IMR-90 (cell line): Measurements from ENCODE around the gene FSD1L. TPM values are rescaled to one million over a fixed set of nuclear protein-coding genes. Genes with fewer than 3 reads are reported as not detected.

Source experiments
- ATAC-seq: fragments of 200-7000 bp; cut with Tn5 transposase; 2 replicates; pipeline ENCODE4 v1.9.1; 2020; ENCODE audit warnings: low read depth, mild to moderate bottlenecking, moderate library complexity
- BruUV-seq: library from RNA; stranded (reverse); fragments of 400-500 nt; replicated peaks from 2 replicates; lab custom pipeline; 2021; lab: Mats Ljungman, UMichigan
- CTCF ChIA-PET: fragments of 300-600 bp; formaldehyde crosslinking; extraction: SDS; loops from one replicate; lab custom pipeline; 2021; ENCODE audit warnings: antibody characterized with exemption; lab: Yijun Ruan, JAX
- POLR2A ChIA-PET: fragments of 300-600 bp; sonication (Branson Sonifier 250); formaldehyde crosslinking; loops from one replicate; lab custom pipeline; 2022; ENCODE audit warnings: antibody characterized with exemption; ENCODE audit not compliant: unreplicated experiment; lab: Charles Lee
- DNase-seq: peaks from one replicate; pipeline ENCODE4 v3.0.0; 2013
- H2AFZ ChIP-seq: replicated peaks from 2 replicates; pipeline ENCODE3; 2013; ENCODE audit warnings: low read length, mild to moderate bottlenecking; ENCODE audit not compliant: poor library complexity
- H2AK5ac ChIP-seq: 2 replicates; pipeline ENCODE4 v1.6.1; 2013; ENCODE audit warnings: low read depth, low read length, inconsistent platforms
- H2AK9ac ChIP-seq: replicated peaks from 2 replicates; pipeline ENCODE3; 2013; ENCODE audit warnings: mild to moderate bottlenecking, low read depth, low read length, moderate library complexity; ENCODE audit not compliant: poor library complexity
- H2BK120ac ChIP-seq: 2 replicates; pipeline ENCODE4 v1.6.1; 2013; ENCODE audit warnings: low read depth, low read length, inconsistent platforms
- H2BK15ac ChIP-seq: 3 replicates; pipeline ENCODE4 v1.6.1; 2013; ENCODE audit warnings: low read depth, low read length, inconsistent platforms
- H2BK20ac ChIP-seq: 2 replicates; pipeline ENCODE4 v1.6.1; 2013; ENCODE audit warnings: low read depth, mild to moderate bottlenecking, inconsistent platforms, low read length, moderate library complexity
- H2BK5ac ChIP-seq: 2 replicates; pipeline ENCODE4 v1.6.1; 2013; ENCODE audit warnings: mild to moderate bottlenecking, low read depth, low read length, inconsistent platforms; ENCODE audit not compliant: poor library complexity, severe bottlenecking
- H3K14ac ChIP-seq: replicated peaks from 2 replicates; pipeline ENCODE4 v1.6.1; 2013; ENCODE audit warnings: low read depth, low read length, inconsistent platforms
- H3K18ac ChIP-seq: 2 replicates; pipeline ENCODE4 v1.6.1; 2013; ENCODE audit warnings: low read depth, low read length, control low read depth
- H3K23ac ChIP-seq: 2 replicates; pipeline ENCODE4 v1.6.1; 2013; ENCODE audit warnings: low read depth, low read length, inconsistent platforms
- H3K27ac ChIP-seq: 2 replicates; pipeline ENCODE4 v1.5.1; 2013; ENCODE audit warnings: mild to moderate bottlenecking, control low read depth, low read length; ENCODE audit not compliant: insufficient read depth
- H3K27me3 ChIP-seq: 2 replicates; pipeline ENCODE4 v1.6.1; 2013; ENCODE audit warnings: low read length; ENCODE audit not compliant: control insufficient read depth, insufficient read depth
- H3K36me3 ChIP-seq: 2 replicates; pipeline ENCODE4 v1.6.1; 2013; ENCODE audit warnings: low read length, mixed read lengths; ENCODE audit not compliant: control insufficient read depth, insufficient read depth
- H3K4ac ChIP-seq: 2 replicates; pipeline ENCODE4 v1.6.1; 2013; ENCODE audit warnings: low read depth, low read length, inconsistent platforms
- H3K4me1 ChIP-seq: 2 replicates; pipeline ENCODE4 v1.6.1; 2013; ENCODE audit warnings: low read length, mixed read lengths; ENCODE audit not compliant: control insufficient read depth, insufficient read depth
- H3K4me2 ChIP-seq: 2 replicates; pipeline ENCODE4 v1.6.1; 2013; ENCODE audit warnings: low read depth, mild to moderate bottlenecking, control low read depth, low read length, moderate library complexity
- H3K4me3 ChIP-seq: 2 replicates; pipeline ENCODE4 v1.5.1; 2013; ENCODE audit warnings: low read depth, mild to moderate bottlenecking, control low read depth, low read length, moderate library complexity; ENCODE audit not compliant: insufficient read depth
- H3K56ac ChIP-seq: 2 replicates; pipeline ENCODE4 v1.6.1; 2013; ENCODE audit warnings: low read length, inconsistent platforms; ENCODE audit not compliant: insufficient read depth; ENCODE audit errors: extremely low read depth
- H3K79me1 ChIP-seq, 2 experiments: 2 replicates each; pipeline ENCODE4 v1.6.1; 2013; ENCODE audit warnings: low read length in 2 of 2, inconsistent platforms in 1 of 2, low read depth in 1 of 2
- H3K9ac ChIP-seq: 2 replicates; pipeline ENCODE4 v1.6.1; 2013; ENCODE audit warnings: low read depth, low read length, control low read depth
- H3K9me1 ChIP-seq: 2 replicates; pipeline ENCODE4 v1.6.1; 2013; ENCODE audit warnings: low read length, inconsistent platforms; ENCODE audit not compliant: insufficient read depth
- H3K9me3 ChIP-seq: 2 replicates; pipeline ENCODE4 v1.6.1; 2013; ENCODE audit warnings: low read length; ENCODE audit not compliant: control insufficient read depth, insufficient read depth
- H4K20me1 ChIP-seq: 2 replicates; pipeline ENCODE4 v1.6.1; 2013; ENCODE audit warnings: low read length, inconsistent platforms; ENCODE audit not compliant: insufficient read depth
- H4K5ac ChIP-seq: 2 replicates; pipeline ENCODE4 v1.6.1; 2013; ENCODE audit warnings: mild to moderate bottlenecking, low read depth, low read length, control low read depth
- H4K8ac ChIP-seq, 2 experiments: 2 replicates each; pipeline ENCODE4 v1.6.1; 2013; ENCODE audit warnings: low read depth in 2 of 2, low read length in 2 of 2, control low read depth in 1 of 2, inconsistent platforms in 1 of 2
- H4K91ac ChIP-seq: 2 replicates; pipeline ENCODE4 v1.6.1; 2013; ENCODE audit warnings: low read depth, low read length, inconsistent platforms; ENCODE audit not compliant: insufficient read depth
- BHLHE40 ChIP-seq: fragments of 150-350 bp; IDR thresholded peaks from 2 replicates; pipeline ENCODE4 v1.6.1; 2016; ENCODE audit warnings: mild to moderate bottlenecking, low read depth, low read length
- CEBPB ChIP-seq: IDR thresholded peaks from 2 replicates; pipeline ENCODE4 v1.6.1; 2012; ENCODE audit warnings: low read depth, low read length, improper control_type of control experiment
- CHD1 ChIP-seq: IDR thresholded peaks from 2 replicates; pipeline ENCODE4 v1.6.1; 2012; ENCODE audit warnings: low read depth, low read length, improper control_type of control experiment
- CTCF ChIP-seq: conservative IDR thresholded peaks from 2 replicates; pipeline ENCODE4 v1.5.1; 2012; ENCODE audit warnings: mild to moderate bottlenecking, low read depth, low read length, improper control_type of control experiment
- ELK1 ChIP-seq: fragments of 150-350 bp; IDR thresholded peaks from 2 replicates; pipeline ENCODE4 v1.6.1; 2016; ENCODE audit warnings: low read depth, mild to moderate bottlenecking, low read length, moderate library complexity, borderline replicate concordance
- FOS ChIP-seq: fragments of 150-350 bp; IDR thresholded peaks from 2 replicates; pipeline ENCODE4 v1.6.1; 2016; ENCODE audit warnings: low read depth, low read length
- MAFK ChIP-seq: IDR thresholded peaks from 2 replicates; pipeline ENCODE4 v1.6.1; 2012; ENCODE audit warnings: low read depth, low read length, improper control_type of control experiment
- MAZ ChIP-seq: IDR thresholded peaks from 2 replicates; pipeline ENCODE4 v1.6.1; 2012; ENCODE audit warnings: low read depth, mild to moderate bottlenecking, low read length, improper control_type of control experiment, moderate library complexity, borderline replicate concordance
- MXI1 ChIP-seq: IDR thresholded peaks from 2 replicates; pipeline ENCODE4 v1.6.1; 2012; ENCODE audit warnings: low read depth, mild to moderate bottlenecking, low read length, moderate library complexity, borderline replicate concordance
- NFE2L2 ChIP-seq: fragments of 150-350 bp; IDR thresholded peaks from 2 replicates; pipeline ENCODE4 v1.6.1; 2016; ENCODE audit warnings: low read depth, mild to moderate bottlenecking, low read length
- POLR2A ChIP-seq: IDR thresholded peaks from 2 replicates; pipeline ENCODE4 v1.6.1; 2012; ENCODE audit warnings: mild to moderate bottlenecking, low read depth, low read length
- RAD21 ChIP-seq: IDR thresholded peaks from 2 replicates; pipeline ENCODE4 v1.6.1; 2012; ENCODE audit warnings: low read length, improper control_type of control experiment
- RCOR1 ChIP-seq: IDR thresholded peaks from 2 replicates; pipeline ENCODE4 v1.6.1; 2012; ENCODE audit warnings: mild to moderate bottlenecking, low read length, improper control_type of control experiment; ENCODE audit not compliant: insufficient replicate concordance
- RFX5 ChIP-seq: IDR thresholded peaks from 2 replicates; pipeline ENCODE4 v1.8.0; 2012; ENCODE audit warnings: low read depth, mild to moderate bottlenecking, low read length, moderate library complexity
- SMC3 ChIP-seq: fragments of 150-350 bp; IDR thresholded peaks from 2 replicates; pipeline ENCODE4 v1.6.1; 2016; ENCODE audit warnings: low read depth, mild to moderate bottlenecking, antibody characterized with exemption, low read length, moderate library complexity
- USF2 ChIP-seq: fragments of 150-350 bp; IDR thresholded peaks from 2 replicates; pipeline ENCODE4 v1.6.1; 2017; ENCODE audit warnings: mild to moderate bottlenecking, antibody characterized with exemption, low read length, low read depth
- WGBS, 2 experiments: methylation state at CpG; one replicate each; pipeline versions ENCODE4 v1.1.5 to v1.1.7; 2013; ENCODE audit warnings: missing lambda C conversion rate in 2 of 2; ENCODE audit not compliant: insufficient read length in 1 of 2; ENCODE audit errors: extremely low coverage in 2 of 2; 5-methylcytosine and 5-hydroxymethylcytosine counted together
- dilution Hi-C: fragments of 300-500 bp; cut with HindIII; formaldehyde crosslinking; loops from one replicate; pipeline ENCODE4 v1.14.3; 2018; ENCODE audit warnings: low sequenced_read_pairs; ENCODE audit not compliant: unreplicated experiment
- in situ Hi-C: fragments of 300-500 bp; cut with MboI; formaldehyde crosslinking; loops from 3 replicates; pipeline ENCODE4 v1.14.3; 2019; ENCODE audit warnings: low sequenced_read_pairs, inconsistent platforms, mixed read lengths
- intact Hi-C: fragments of 100-400 bp; cut with micrococcal nuclease; formaldehyde crosslinking; loops from 2 replicates; pipeline ENCODE4 v1.10.0; 2022
- polyA plus RNA-seq, 3 experiments: library from polyadenylated mRNA; depleted of rRNA; stranded (reverse); fragments of >200 nt; gene quantifications; 2 replicates each; pipeline ENCODE4 v1.2.3, GENCODE V29; 2012; ENCODE audit warnings: low replicate concordance in 1 of 3
- total RNA-seq: library from RNA; depleted of rRNA; stranded (reverse); fragments of >200 nt; gene quantifications from 2 replicates; pipeline ENCODE4 v1.2.3, GENCODE V29; 2012

Gene FSD1L
- total and polyA plus RNA-seq, 2 of the 4 experiments (the other 2 are of a cell fraction) = 1.4 to 2.9 TPM

- TF ChIP-seq USF2 (no peak), ELK1 (no peak), POLR2A (no peak), MXI1 (no peak), CTCF (no peak), RCOR1 (no peak), MAFK (no peak), MAZ (no peak), NFE2L2 (no peak), RFX5 (no peak), CHD1 (no peak), CEBPB (no peak), BHLHE40 (no peak), FOS (no peak), SMC3 (no peak), RAD21 (no peak)
- H3K4me3 ChIP-seq = no peak overlapping the region
- H2AK9ac ChIP-seq = no peak overlapping the region
- no peak overlapping the region for H2BK5ac ChIP-seq
- no peak overlapping the region for H3K56ac ChIP-seq
- H2AFZ ChIP-seq = no peak overlapping the region
- in situ Hi-C loops (no loop called here), intact Hi-C loops (no loop called here), dilution Hi-C loops (no loop called here)
- H3K14ac ChIP-seq = no peak overlapping the region
- H2BK20ac ChIP-seq = no peak overlapping the region
- H3K4ac ChIP-seq = no peak overlapping the region
- BruUV-seq = no TSS peak
- no peak overlapping the region for H4K91ac ChIP-seq
- H4K8ac ChIP-seq = no peak overlapping the region
- no peak overlapping the region for H3K27ac ChIP-seq
- H2BK15ac ChIP-seq = no peak overlapping the region
- H3K18ac ChIP-seq = no peak overlapping the region
- H3K79me1 ChIP-seq = no peaks in the 10 kb centered on the region
- H3K4me1 ChIP-seq = no peaks in the 10 kb centered on the region
- H4K5ac ChIP-seq = no peak overlapping the region
- no peaks in the 10 kb centered on the region for H3K27me3 ChIP-seq
- H3K23ac ChIP-seq = no peak overlapping the region
- no peaks in the 10 kb centered on the region for H4K20me1 ChIP-seq
- POLR2A ChIA-PET = no interaction called here
- H2BK120ac ChIP-seq = no peak overlapping the region
- H3K9me1 ChIP-seq = no peaks in the 10 kb centered on the region
- H3K9me3 ChIP-seq = peaks cover 2% of the 10 kb centered on the region; the same call in 1 of the 2 replicates
- ATAC-seq (no peak), DNase-seq (no peak)
- no peak overlapping the region for H2AK5ac ChIP-seq
- no CpG with 5 or more reads among the region's 2 CpGs for WGBS, 2 experiments
- no peak overlapping the region for H3K9ac ChIP-seq
- H3K4me2 ChIP-seq = no peak overlapping the region
- CTCF ChIA-PET = no interaction called here
- H3K36me3 ChIP-seq = no peaks in the 10 kb centered on the region
These were observed 15.5 kb upstream of the FSD1L start for GRCh38 chr9:105432247-105432842.
